ENCODE results near the gene SYT17.

GRCh38 chr16:19289811-19290485 lies 121.9 kb downstream of the SYT17 start:
- TF ChIP-seq CTCF (IDR thresholded peaks at IDR 0.05) (no peak), POLR2A (IDR thresholded peaks at IDR 0.05) (no peak)

Data from vagina (tissue), 2 donors.